ENCODE results near the gene NAV2.

DNA sequence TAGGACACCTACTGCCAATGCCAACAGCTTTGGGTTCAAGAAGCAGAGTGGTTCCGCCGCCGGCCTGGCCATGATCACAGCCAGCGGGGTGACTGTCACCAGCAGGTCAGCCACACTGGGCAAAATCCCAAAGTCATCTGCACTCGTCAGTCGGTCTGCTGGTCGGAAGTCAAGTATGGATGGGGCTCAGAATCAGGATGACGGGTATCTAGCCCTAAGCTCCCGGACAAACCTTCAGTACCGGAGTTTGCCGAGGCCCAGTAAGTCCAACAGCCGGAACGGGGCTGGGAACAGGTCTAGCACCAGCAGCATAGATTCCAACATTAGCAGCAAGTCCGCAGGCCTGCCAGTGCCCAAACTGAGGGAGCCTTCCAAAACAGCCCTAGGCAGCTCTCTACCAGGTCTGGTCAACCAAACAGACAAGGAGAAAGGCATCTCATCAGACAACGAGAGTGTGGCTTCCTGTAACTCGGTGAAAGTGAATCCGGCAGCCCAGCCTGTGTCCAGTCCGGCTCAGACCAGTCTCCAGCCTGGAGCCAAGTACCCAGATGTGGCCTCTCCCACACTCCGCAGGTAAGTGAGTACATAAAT, 332.6 kb downstream of the NAV2 start:
- no peak for TF ChIP-seq POLR2A (IDR thresholded peaks at IDR 0.05; ENCODE audit: extremely low read depth, insufficient read length)
- TF ChIP-seq, protein P1, sequence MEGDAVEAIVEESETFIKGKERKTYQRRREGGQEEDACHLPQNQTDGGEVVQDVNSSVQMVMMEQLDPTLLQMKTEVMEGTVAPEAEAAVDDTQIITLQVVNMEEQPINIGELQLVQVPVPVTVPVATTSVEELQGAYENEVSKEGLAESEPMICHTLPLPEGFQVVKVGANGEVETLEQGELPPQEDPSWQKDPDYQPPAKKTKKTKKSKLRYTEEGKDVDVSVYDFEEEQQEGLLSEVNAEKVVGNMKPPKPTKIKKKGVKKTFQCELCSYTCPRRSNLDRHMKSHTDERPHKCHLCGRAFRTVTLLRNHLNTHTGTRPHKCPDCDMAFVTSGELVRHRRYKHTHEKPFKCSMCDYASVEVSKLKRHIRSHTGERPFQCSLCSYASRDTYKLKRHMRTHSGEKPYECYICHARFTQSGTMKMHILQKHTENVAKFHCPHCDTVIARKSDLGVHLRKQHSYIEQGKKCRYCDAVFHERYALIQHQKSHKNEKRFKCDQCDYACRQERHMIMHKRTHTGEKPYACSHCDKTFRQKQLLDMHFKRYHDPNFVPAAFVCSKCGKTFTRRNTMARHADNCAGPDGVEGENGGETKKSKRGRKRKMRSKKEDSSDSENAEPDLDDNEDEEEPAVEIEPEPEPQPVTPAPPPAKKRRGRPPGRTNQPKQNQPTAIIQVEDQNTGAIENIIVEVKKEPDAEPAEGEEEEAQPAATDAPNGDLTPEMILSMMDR (IDR thresholded peaks at IDR 0.05; ENCODE audit: low read depth, low read length) = no peak
- TF ChIP-seq, protein P2, sequence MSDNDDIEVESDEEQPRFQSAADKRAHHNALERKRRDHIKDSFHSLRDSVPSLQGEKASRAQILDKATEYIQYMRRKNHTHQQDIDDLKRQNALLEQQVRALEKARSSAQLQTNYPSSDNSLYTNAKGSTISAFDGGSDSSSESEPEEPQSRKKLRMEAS (IDR thresholded peaks at IDR 0.05; ENCODE audit: low read depth, low read length) = no peak

All from NB4 (cell line).